Subcutaneous abdominal adipose tissue (tissue), 5 donors: ENCODE results near the gene ZNF594.

ENCODE experiments used
- H3K27ac ChIP-seq: one replicate; pipeline ENCODE4 v1.7.0; 2013; ENCODE audit warnings: low read depth, mild to moderate bottlenecking, inconsistent platforms, low read length, moderate library complexity
- H3K27me3 ChIP-seq, 5 donors: one replicate each; pipeline ENCODE4 v1.7.0; 2013; ENCODE audit warnings: low read length in 5 of 5, inconsistent platforms in 1 of 5; ENCODE audit not compliant: control insufficient read depth in 5 of 5, insufficient read depth in 4 of 5
- H3K36me3 ChIP-seq, 5 donors: one replicate each; pipeline ENCODE4 v1.7.0; 2013; ENCODE audit warnings: low read length in 5 of 5; ENCODE audit not compliant: control insufficient read depth in 5 of 5, insufficient read depth in 5 of 5
- H3K4me1 ChIP-seq, 5 donors: one replicate each; pipeline ENCODE4 v1.7.0; 2013; ENCODE audit warnings: low read length in 5 of 5, mild to moderate bottlenecking in 3 of 5, moderate library complexity in 1 of 5; ENCODE audit not compliant: control insufficient read depth in 5 of 5, insufficient read depth in 5 of 5
- H3K4me3 ChIP-seq, 5 donors: one replicate each; pipeline ENCODE4 v1.7.0; 2013; ENCODE audit warnings: low read length in 5 of 5, low read depth in 1 of 5
- H3K9ac ChIP-seq, 5 donors: one replicate each; pipeline ENCODE4 v1.7.0; 2013; ENCODE audit warnings: low read length in 5 of 5, mild to moderate bottlenecking in 4 of 5, moderate library complexity in 3 of 5
- H3K9me3 ChIP-seq, 5 donors: one replicate each; pipeline ENCODE4 v1.7.0; 2013; ENCODE audit warnings: low read length in 5 of 5; ENCODE audit not compliant: control insufficient read depth in 5 of 5
- donor health status: healthy.
- donor health status: healthy.
- donor health status: healthy.
- donor health status: healthy.
- donor health status: healthy.

Gene ZNF594

GRCh38 chr17:5203178-5203907, 11.7 kb upstream of the ZNF594 start:
- Histone ChIP-seq H3K9me3 (no peaks in the 10 kb centered on the region), H3K9ac (no peak overlapping the region)

GRCh38 chr17:5201011-5201410, 9.3 kb upstream of the ZNF594 start:
- Histone ChIP-seq H3K9ac (no peak overlapping the region), H3K4me1 (peaks cover 0 to 3% (median 0%) of the 10 kb centered on the region in 5 donors), H3K27ac (no peak overlapping the region), H3K27me3 (no peaks in the 10 kb centered on the region), H3K4me3 (no peak overlapping the region), H3K36me3 (peaks cover 0 to 2% (median 0%) of the 10 kb centered on the region in 5 donors), H3K9me3 (no peaks in the 10 kb centered on the region)

More at GRCh38 chr17:5203178-5203907, 11.7 kb upstream of the ZNF594 start:
- H3K27ac ChIP-seq = no peak overlapping the region
- no peak overlapping the region for H3K4me3 ChIP-seq
- H3K36me3 ChIP-seq = peaks cover 0 to 2% (median 0%) of the 10 kb centered on the region in 5 donors
- H3K27me3 ChIP-seq = no peaks in the 10 kb centered on the region
- no peaks in the 10 kb centered on the region for H3K4me1 ChIP-seq

- peaks cover 0 to 3% (median 0%) of the 10 kb centered on the region in 5 donors for H3K4me1 ChIP-seq
Observed at GRCh38 chr17:5200360-5200759, 8.7 kb upstream of the ZNF594 start.

GRCh38 chr17:5198472-5198871, 6.8 kb upstream of the ZNF594 start:
- H3K9ac ChIP-seq = no peak overlapping the region

More at GRCh38 chr17:5200360-5200759, 8.7 kb upstream of the ZNF594 start:
- Histone ChIP-seq H3K4me3 (no peak overlapping the region), H3K9me3 (no peaks in the 10 kb centered on the region), H3K9ac (no peak overlapping the region), H3K27ac (no peak overlapping the region), H3K27me3 (no peaks in the 10 kb centered on the region), H3K36me3 (peaks cover 0 to 5% (median 0%) of the 10 kb centered on the region in 5 donors)

GRCh38 chr17:5194346-5194745, 2.7 kb upstream of the ZNF594 start:
- H3K4me3 ChIP-seq = no peak overlapping the region
- no peak overlapping the region for H3K27ac ChIP-seq
- no peaks in the 10 kb centered on the region for H3K27me3 ChIP-seq
- no peak overlapping the region for H3K9ac ChIP-seq
- peaks cover 0 to 2% (median 0%) of the 10 kb centered on the region in 5 donors for H3K36me3 ChIP-seq
- H3K4me1 ChIP-seq = peaks cover 6 to 21% (median 20%) of the 10 kb centered on the region in 5 donors
- H3K9me3 ChIP-seq = peaks cover 0 to 5% (median 0%) of the 10 kb centered on the region in 5 donors

More at GRCh38 chr17:5198472-5198871, 6.8 kb upstream of the ZNF594 start:
- H3K9me3 ChIP-seq = no peaks in the 10 kb centered on the region
- no peak overlapping the region for H3K27ac ChIP-seq
- H3K27me3 ChIP-seq = no peaks in the 10 kb centered on the region
- H3K4me3 ChIP-seq = no peak overlapping the region
- H3K4me1 ChIP-seq = peaks cover 0 to 3% (median 0%) of the 10 kb centered on the region in 5 donors
- H3K36me3 ChIP-seq = peaks cover 0 to 5% (median 0%) of the 10 kb centered on the region in 5 donors

- Histone ChIP-seq H3K9me3 (peaks cover 51 to 87% (median 85%) of the 10 kb centered on the region in 5 donors), H3K4me1 (peaks cover 0 to 9% (median 0%) of the 10 kb centered on the region in 5 donors), H3K4me3 (peak overlapping the region; percentile 11 to 60 (median 27)), H3K9ac (no peak overlapping the region), H3K27me3 (no peaks in the 10 kb centered on the region), H3K27ac (no peak overlapping the region), H3K36me3 (peaks cover 0 to 12% (median 0%) of the 10 kb centered on the region in 5 donors)
Observed at GRCh38 chr17:5184288-5184687, 7.4 kb downstream of the ZNF594 start.

- H3K4me3 ChIP-seq = peak overlapping the region; percentile 10 to 60 (median 49)
Observed at GRCh38 chr17:5183410-5183793, 8.3 kb downstream of the ZNF594 start.

GRCh38 chr17:5182597-5183409, 8.9 kb downstream of the ZNF594 start:
- peaks cover 54 to 97% (median 93%) of the 10 kb centered on the region in 5 donors for H3K9me3 ChIP-seq
- peak overlapping the region; percentile 18 to 60 (median 51) for H3K4me3 ChIP-seq
- H3K4me1 ChIP-seq = peaks cover 0 to 9% (median 0%) of the 10 kb centered on the region in 5 donors
- H3K36me3 ChIP-seq = peaks cover 0 to 15% (median 0%) of the 10 kb centered on the region in 5 donors
- H3K9ac ChIP-seq = peak overlapping the region in 1 of 5 donors; percentile 48
- H3K27ac ChIP-seq = no peak overlapping the region
- no peaks in the 10 kb centered on the region for H3K27me3 ChIP-seq

More at GRCh38 chr17:5183410-5183793, 8.3 kb downstream of the ZNF594 start:
- H3K27ac ChIP-seq = no peak overlapping the region
- H3K27me3 ChIP-seq = no peaks in the 10 kb centered on the region
- H3K36me3 ChIP-seq = peaks cover 0 to 13% (median 0%) of the 10 kb centered on the region in 5 donors
- peak overlapping the region in 1 of 5 donors; percentile 48 for H3K9ac ChIP-seq
- H3K4me1 ChIP-seq = peaks cover 0 to 9% (median 0%) of the 10 kb centered on the region in 5 donors
- peaks cover 51 to 95% (median 89%) of the 10 kb centered on the region in 5 donors for H3K9me3 ChIP-seq

- H3K4me1 ChIP-seq = peaks cover 0 to 9% (median 0%) of the 10 kb centered on the region in 5 donors
- H3K9ac ChIP-seq = peak overlapping the region in 1 of 5 donors; percentile 12
- H3K9me3 ChIP-seq = peaks cover 52 to 97% (median 89%) of the 10 kb centered on the region in 5 donors
- H3K36me3 ChIP-seq = peaks cover 0 to 15% (median 0%) of the 10 kb centered on the region in 5 donors
- peak overlapping the region; percentile 18 to 60 (median 46) for H3K4me3 ChIP-seq
- H3K27ac ChIP-seq = no peak overlapping the region
- no peaks in the 10 kb centered on the region for H3K27me3 ChIP-seq
Observed at GRCh38 chr17:5181509-5182305, 10.0 kb downstream of the ZNF594 start.
